Measurements from ENCODE around the gene CDC42BPB. TPM values are rescaled to one million over a fixed set of nuclear protein-coding genes. Genes with fewer than 3 reads are reported as not detected.

Gene CDC42BPB
- total and polyA plus RNA-seq, 12 donors, result 29.6 to 83.6 (median 69.3) TPM

- intact Hi-C loops (cut with DNase I), result no loop called here
- Histone ChIP-seq H3K27me3 (no peaks in the 10 kb centered on the region), H3K36me3 (peaks cover 0 to 94% (median 49%) of the 10 kb centered on the region in 9 donors), H3K4me3 (no peak overlapping the region), H3K4me1 (peaks cover 0 to 14% (median 0%) of the 10 kb centered on the region in 9 donors), H3K9me3 (no peaks in the 10 kb centered on the region), H3K27ac (no peak overlapping the region)
- DNase-seq, result no peak
- 86% methylated on average over 37 of the region's 37 CpGs for WGBS, 2 donors
- no peak for TF ChIP-seq CTCF (IDR thresholded peaks at IDR 0.05)
- peak in 2 of 8 donors; percentile 5 to 10 for ATAC-seq
Measured at GRCh38 chr14:103001651-103002396, 55.5 kb downstream of the CDC42BPB start.

GRCh38 chr14:103001226-103001625, 56.1 kb downstream of the CDC42BPB start:
- peaks cover 0 to 95% (median 49%) of the 10 kb centered on the region in 9 donors for H3K36me3 ChIP-seq
- 94 to 95% methylated on average over 18 of the region's 18 CpGs for WGBS, 2 donors
- intact Hi-C loops (cut with DNase I), result no loop called here
- ATAC-seq (peak in 1 of 8 donors; percentile 31), DNase-seq (no peak)
- TF ChIP-seq CTCF (IDR thresholded peaks at IDR 0.05), result no peak
- no peak overlapping the region for H3K4me3 ChIP-seq
- H3K9me3 ChIP-seq, result no peaks in the 10 kb centered on the region
- no peak overlapping the region for H3K27ac ChIP-seq
- no peaks in the 10 kb centered on the region for H3K27me3 ChIP-seq
- peaks cover 0 to 12% (median 0%) of the 10 kb centered on the region in 9 donors for H3K4me1 ChIP-seq

- ATAC-seq, result no peak
- peaks cover 0 to 95% (median 46%) of the 10 kb centered on the region in 9 donors for H3K36me3 ChIP-seq
- H3K4me3 ChIP-seq, result no peak overlapping the region
- intact Hi-C loops (cut with DNase I), result no loop called here
- no peak overlapping the region for H3K27ac ChIP-seq
- H3K9me3 ChIP-seq, result no peaks in the 10 kb centered on the region
- no peak for TF ChIP-seq CTCF (IDR thresholded peaks at IDR 0.05)
- H3K4me1 ChIP-seq, result peaks cover 0 to 12% (median 0%) of the 10 kb centered on the region in 9 donors
- H3K27me3 ChIP-seq, result no peaks in the 10 kb centered on the region
- DNase-seq, result no peak
- WGBS, 2 donors, result 74 to 82% methylated on average over 21 of the region's 21 CpGs
Measured at GRCh38 chr14:103000291-103000921, 56.9 kb downstream of the CDC42BPB start.

GRCh38 chr14:102999227-102999895, 58.0 kb downstream of the CDC42BPB start:
- TF ChIP-seq CTCF (IDR thresholded peaks at IDR 0.05), result no peak
- peaks cover 0 to 15% (median 0%) of the 10 kb centered on the region in 9 donors for H3K4me1 ChIP-seq
- WGBS, 2 donors, result 97 to 98% methylated on average over 21 of the region's 21 CpGs
- intact Hi-C loops (cut with DNase I), result no loop called here
- ATAC-seq (no peak), DNase-seq (no peak)
- no peak overlapping the region for H3K4me3 ChIP-seq
- H3K27me3 ChIP-seq, result no peaks in the 10 kb centered on the region
- H3K27ac ChIP-seq, result no peak overlapping the region
- H3K36me3 ChIP-seq, result peaks cover 0 to 98% (median 49%) of the 10 kb centered on the region in 9 donors
- H3K9me3 ChIP-seq, result no peaks in the 10 kb centered on the region
